GM18909 (cell line): ENCODE data around the gene XAF1.
"Not testable (repeated sequence)": the region's sequence is repeated elsewhere in the genome, so short reads cannot be mapped to it uniquely, and the experiment has no call there.

Source experiments
- ATAC-seq: cut with Tn5 transposase; IDR thresholded peaks from one replicate; pipeline ENCODE4 v1.9.1; 2021; ENCODE audit warnings: mild to moderate bottlenecking; ENCODE audit not compliant: unreplicated experiment, poor library complexity

XAF1 gene

GRCh38 chr17:6753006-6753445, 2.8 kb upstream of the XAF1 start:
- ATAC-seq, result no peak

- no peak for ATAC-seq
Measured at GRCh38 chr17:6753546-6753945, 2.3 kb upstream of the XAF1 start.

DNA sequence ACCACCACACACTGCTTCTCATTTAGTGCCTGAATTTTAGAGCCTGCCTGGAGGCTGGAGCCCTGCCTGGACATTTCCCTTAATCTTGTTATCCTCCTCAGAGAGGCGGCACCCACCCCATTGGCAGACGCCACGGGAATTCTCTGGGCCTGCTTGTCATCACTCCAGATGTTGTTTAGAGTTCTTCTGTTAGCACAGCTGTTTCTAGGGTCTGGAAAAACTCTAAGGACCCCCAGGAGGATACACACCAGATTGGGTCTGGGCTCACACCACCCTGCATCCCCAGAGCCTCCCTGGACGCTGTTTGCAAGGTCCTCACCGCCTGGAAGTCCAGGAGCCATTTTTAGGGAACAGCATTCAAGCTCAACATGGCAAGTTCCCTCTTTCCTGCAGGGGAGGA, 565 bp upstream of the XAF1 start:
- no peak for ATAC-seq

DNA sequence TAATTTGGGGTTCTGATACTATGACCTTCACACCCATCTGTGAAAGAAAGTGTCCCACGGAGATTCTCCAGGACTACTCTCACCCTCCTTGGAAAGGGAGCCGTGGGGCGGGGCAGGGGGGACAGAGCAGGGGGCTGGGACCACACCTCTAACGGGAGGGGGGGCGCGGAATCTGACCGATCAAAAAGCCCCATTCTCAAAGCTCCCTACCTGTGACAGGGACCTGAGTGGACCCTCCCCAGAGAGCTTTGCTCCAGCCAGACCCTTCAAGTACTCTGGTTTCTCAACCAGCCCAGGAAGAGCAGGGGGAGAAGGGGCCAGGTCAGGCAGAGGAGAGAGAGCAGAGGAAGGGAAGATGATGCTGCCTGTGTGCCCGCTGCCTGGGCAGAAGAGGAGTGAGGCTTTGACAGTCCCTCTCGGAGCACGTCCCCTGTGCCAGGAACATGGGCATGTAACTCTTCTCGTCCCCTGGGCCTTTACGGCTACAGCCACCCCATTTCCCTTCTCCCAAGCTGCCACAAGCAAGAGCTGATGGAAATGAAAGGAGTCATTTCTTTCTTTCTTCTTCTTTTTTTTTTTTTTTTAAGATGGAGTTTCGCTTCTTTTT, 682 bp downstream of the XAF1 start:
- no peak for ATAC-seq

DNA sequence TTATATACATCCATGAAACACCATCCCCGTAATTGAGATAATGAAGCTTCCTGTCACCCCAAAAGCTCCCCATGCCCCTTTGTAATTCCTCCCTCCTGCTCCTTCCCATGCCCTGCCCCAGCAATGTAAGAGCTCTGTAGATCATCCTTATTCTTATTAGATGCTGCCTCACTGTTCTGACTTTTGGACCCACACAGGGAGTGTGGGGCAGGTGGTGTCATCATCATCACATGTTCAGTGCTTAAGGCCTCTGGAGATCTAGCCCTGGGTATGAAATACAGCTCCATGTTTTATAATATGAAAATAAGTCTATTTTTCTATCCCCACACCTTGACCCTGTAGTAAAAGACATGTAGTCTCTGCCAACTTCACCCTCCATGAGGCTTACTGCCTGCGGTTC, 1.9 kb downstream of the XAF1 start:
- ATAC-seq, result no peak

DNA sequence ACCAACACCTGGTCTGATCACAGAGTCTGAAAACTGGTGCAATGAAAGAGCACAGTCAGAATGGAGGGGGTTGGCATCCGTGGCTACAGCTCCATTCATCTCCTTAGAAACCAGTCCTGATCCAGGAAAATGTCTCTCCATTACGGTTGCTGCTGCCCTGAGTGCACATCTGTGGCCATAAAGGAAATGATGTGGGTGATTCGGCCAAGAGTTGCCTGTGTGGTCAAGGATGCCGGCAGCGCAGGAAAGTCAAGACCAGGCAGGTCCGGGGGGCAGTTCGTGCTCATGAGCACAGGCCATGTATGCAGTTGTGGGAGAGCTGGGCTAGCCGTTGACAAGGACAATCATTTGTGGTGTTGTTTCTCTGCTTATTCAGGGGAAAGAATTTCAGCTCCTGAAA, 5.9 kb downstream of the XAF1 start:
- no peak for ATAC-seq

GRCh38 chr17:6768447-6768846, 12.6 kb downstream of the XAF1 start:
- ATAC-seq, result no peak

DNA sequence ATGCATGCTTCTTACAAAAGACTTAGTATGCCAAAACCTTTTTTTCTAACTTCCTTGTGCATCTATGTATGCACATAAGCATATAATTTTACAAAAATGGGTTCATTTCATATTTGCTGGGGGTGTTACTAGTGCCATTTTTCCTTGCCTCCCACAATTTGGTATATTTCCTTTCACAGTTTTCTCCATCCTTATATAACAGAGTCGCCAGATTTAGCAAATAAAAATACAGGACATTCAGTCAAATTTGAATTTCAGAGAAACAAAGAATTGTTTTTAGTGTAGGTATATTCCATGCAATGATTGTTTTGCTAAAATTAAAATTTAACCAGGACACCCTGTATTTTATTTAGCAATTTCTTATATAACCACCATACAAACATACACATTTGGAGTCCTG, 16.2 kb downstream of the XAF1 start:
- ATAC-seq, result no peak

DNA sequence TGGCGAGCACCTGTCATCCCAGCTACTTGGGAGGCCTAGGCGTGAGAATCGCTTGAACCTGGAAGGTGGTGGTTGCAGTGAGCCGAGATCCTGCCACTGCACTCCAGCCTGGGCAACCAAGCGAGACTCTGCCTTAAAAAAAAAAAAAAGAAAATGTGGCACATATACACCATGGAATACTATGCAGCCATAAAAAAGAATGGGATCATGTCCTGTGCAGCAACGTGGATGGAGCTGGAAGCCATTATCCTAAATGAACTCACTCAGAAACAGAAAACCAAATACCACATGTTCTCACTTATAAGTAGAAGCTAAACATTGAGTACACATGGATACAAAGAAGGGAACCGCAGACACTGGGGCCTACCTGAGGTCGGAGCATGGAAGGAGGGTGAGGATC, 19.1 kb downstream of the XAF1 start:
- ATAC-seq, result not testable (repeated sequence)

- no peak for ATAC-seq
Measured at GRCh38 chr17:6775871-6776405, 20.1 kb downstream of the XAF1 start, which contains the start of gene FBXO39. Gene FBXO39 (plus strand): TSS chr17:6776215. CDS start chr17:6779869, 3,654 bp downstream.

DNA sequence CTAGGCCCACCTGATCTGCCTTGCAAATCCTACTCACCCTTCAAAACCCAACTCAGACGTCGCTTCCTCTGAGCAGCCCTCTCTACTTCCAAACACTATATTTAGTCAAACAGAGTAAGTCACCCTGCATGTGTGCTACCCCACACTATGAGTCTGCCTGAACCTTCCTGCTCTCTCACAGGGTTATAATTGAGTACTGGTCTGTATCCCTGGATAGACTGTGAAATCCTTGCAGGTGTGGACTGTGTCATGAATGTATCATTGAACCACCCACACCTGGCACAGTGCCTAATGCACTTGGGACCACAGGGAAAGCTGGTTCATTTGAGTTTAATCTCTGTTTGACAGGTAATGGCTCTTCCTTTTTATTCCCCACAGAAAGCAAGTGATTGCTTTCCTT, 23.6 kb downstream of the XAF1 start:
- no peak for ATAC-seq

GRCh38 chr17:6780001-6780400, 24.2 kb downstream of the XAF1 start:
- no peak for ATAC-seq

GRCh38 chr17:6780886-6781285, 25.0 kb downstream of the XAF1 start:
- no peak for ATAC-seq

GRCh38 chr17:6782244-6782643, 26.4 kb downstream of the XAF1 start:
- ATAC-seq, result no peak

GRCh38 chr17:6786618-6787017, 30.8 kb downstream of the XAF1 start:
- no peak for ATAC-seq

GRCh38 chr17:6787081-6787693, 31.3 kb downstream of the XAF1 start:
- ATAC-seq, result no peak

DNA sequence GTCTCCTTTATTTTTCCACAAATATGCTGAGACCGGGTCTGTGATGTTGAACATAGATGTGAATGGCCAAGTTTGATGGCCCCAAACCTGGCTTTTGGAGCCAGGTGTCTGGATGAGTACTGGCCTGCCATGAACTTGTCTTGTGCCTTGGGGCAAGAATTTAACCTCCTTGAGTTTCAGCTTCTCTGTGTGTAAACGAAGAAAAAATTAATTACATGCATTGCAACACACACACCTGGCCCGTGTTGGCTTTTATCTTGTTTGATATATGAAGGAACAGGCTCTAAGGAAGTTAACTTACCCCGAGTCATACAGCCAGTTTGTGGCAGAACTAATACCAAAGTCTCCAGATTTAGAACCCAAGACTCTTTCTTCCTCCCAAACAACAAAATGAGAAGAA, 33.3 kb downstream of the XAF1 start:
- no peak for ATAC-seq

- no peak for ATAC-seq
Measured at GRCh38 chr17:6793748-6794493, 38.1 kb downstream of the XAF1 start.

DNA sequence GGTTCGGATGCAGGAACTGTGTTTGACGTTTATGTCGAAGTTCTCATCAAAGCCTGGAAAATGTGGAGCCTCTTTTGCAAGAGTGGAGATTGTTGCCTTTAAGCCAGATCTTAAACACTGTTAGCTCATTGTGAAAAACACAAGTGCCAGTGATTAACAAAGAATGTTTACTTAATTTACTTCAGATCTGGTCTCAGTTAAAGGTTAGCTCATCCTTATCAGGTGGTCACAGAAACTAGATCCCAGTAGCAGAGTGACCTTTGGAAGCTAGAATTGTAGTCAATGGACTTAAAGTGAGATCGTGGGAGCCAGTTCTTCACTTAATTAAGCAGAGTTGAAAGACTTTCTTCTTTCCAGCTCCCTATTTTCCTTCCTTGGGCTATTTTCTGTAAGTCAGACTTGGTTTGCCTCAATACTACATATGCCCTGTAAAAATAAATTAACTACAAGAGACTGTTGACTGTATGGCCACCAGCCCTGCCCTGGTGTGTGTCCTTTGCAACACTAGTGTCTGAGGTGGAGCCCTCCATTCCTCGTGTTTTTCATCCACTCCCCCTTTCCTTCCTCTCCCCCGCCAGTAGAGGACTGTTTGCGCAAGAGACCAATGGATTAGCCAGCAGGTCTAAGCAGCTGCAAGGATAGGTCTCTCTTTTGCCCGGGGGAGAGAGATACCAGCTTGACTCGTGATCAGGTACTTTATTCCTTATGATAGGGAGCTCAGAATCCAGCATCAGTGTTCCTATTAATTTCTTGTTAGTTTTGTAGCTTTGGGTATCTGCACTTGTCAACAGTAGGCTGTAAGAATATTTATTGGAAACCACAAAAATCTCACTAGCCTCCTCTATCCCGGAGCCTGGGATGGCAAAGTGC, 40.4 kb downstream of the XAF1 start:
- ATAC-seq, result no peak

DNA sequence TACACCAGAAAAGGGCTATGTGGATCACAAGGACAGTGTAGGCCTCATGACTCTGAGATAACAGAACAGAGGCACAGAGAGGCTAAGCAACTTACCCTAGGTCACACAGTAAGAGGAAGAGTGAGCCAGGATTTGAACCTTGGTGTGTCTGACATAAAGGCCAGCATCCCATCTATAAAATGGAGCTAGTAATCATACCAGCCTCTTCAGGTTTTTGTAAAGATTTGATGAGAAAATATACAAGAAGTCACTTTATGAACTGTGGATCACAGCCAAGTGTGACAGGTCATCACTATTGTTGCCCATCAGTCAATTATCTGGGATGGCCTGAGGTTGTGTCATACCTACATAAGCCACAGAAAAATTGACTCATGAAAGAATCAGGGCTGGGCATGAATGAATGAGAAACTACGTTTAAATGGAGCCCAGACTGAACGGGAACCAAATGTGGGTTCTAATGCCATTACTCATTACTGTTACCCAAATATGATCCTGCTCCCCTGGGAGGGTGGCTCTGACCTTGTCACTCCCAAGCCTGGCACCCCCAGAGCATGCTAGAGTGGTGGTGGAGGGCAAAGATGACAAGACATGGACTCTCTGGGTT, 41.1 kb downstream of the XAF1 start:
- no peak for ATAC-seq
